HG02981 (cell line): ENCODE measurements around the gene INPP5B.
"Not testable (repeated sequence)": the region's sequence is repeated elsewhere in the genome, so short reads cannot be mapped to it uniquely, and the experiment has no call there.

Experiments
- ATAC-seq: cut with Tn5 transposase; IDR thresholded peaks from one replicate; pipeline ENCODE4 v1.9.1; 2021; ENCODE audit warnings: mild to moderate bottlenecking, moderate library complexity; ENCODE audit not compliant: unreplicated experiment

Gene INPP5B

DNA sequence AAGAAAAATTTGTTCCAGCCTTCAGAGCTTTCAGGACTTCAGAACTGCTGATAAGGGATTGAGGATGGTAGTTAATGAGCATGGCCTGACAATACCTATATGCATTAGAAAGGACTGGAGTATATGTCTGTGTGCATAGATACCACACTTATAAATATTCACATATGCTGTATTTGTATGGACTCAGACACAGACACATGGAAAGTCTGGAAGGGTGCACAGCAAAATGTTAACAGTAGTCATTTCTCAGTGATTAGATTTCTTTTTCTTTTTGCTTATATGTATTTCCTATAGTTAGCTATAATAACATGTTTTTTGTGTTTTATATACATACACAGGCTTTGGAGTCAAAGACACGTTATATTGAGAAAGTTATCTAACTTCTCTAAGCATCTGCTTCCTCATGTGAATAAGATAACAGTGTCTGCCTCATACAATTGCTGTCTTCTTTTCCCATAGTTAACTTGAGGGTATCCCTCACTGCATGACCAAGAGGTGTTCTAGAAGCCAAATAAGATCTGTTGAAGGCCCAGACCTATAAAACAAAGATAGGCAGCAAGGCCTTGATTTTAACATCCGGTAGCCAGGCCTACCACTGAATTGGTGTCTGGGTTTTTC lies 31.3 kb downstream of the INPP5B start:
- no peak for ATAC-seq

- ATAC-seq, result no peak
Observed at GRCh38 chr1:37914719-37915475, 32.0 kb downstream of the INPP5B start.

DNA sequence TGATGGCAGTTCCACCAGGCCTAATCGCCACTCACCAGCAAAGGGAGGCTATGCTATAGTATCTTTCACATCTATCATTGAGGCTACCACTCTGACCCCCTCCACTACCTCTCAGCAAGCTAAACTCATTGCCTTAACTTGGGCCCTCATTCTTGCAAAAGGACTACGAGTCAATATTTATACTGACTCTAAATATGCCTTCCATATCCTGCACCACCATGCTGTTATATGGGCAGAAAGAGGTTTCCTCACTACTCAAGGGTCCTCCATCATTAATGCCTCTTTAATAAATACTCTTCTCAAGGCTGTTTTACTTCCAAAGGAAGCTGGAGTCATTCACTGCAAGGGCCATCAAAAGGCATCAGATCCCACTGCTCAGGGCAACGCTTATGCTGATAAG lies 35.4 kb downstream of the INPP5B start:
- ATAC-seq, result not testable (repeated sequence)

GRCh38 chr1:37910886-37911285 lies 36.0 kb downstream of the INPP5B start:
- not testable (repeated sequence) for ATAC-seq

GRCh38 chr1:37908531-37908930 lies 38.3 kb downstream of the INPP5B start:
- not testable (repeated sequence) for ATAC-seq

GRCh38 chr1:37907416-37908125 lies 39.3 kb downstream of the INPP5B start:
- not testable (repeated sequence) for ATAC-seq

GRCh38 chr1:37906591-37906990 lies 40.3 kb downstream of the INPP5B start:
- ATAC-seq, result not testable (repeated sequence)

DNA sequence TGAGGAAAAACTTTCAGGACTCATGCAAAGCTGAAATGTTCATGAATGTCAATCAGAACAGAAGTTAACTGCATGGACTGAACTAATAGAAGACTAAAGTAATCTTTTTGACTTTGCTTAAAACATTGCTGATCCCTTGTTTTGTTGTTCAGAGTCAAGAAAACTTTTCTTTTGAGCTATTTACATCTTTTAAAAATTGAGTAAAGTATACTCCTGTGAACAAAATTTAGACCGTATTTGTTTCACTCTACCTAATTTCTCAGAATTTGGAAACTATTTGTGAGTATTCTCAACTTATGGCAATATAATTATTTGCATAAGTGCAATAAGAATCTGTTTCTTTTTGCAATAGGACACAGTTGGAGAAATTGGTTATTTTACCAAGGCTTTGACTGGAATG lies 41.1 kb downstream of the INPP5B start:
- no peak for ATAC-seq

- not testable (repeated sequence) for ATAC-seq
Observed at GRCh38 chr1:37903921-37904320, 42.9 kb downstream of the INPP5B start.

DNA sequence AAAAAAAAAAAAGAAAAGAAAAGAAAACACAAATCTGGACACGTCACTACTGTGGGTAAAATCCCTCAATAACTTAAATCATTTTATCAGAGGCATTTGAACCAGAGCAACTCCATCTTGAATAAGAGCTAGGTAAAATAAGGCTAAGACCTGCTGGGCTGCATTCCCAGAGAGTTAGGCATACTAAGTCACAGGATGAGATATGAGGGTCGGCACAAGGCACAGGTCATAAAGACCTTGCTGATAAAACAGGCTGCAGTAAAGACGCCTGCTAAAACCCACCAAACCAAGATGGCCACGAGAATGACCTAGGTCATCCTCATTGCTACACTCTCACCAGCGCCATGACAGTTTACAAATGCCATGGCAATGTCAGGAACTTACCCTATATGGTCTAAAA lies 43.9 kb downstream of the INPP5B start:
- no peak for ATAC-seq

GRCh38 chr1:37901893-37902225 lies 45.0 kb downstream of the INPP5B start:
- ATAC-seq, result no peak

DNA sequence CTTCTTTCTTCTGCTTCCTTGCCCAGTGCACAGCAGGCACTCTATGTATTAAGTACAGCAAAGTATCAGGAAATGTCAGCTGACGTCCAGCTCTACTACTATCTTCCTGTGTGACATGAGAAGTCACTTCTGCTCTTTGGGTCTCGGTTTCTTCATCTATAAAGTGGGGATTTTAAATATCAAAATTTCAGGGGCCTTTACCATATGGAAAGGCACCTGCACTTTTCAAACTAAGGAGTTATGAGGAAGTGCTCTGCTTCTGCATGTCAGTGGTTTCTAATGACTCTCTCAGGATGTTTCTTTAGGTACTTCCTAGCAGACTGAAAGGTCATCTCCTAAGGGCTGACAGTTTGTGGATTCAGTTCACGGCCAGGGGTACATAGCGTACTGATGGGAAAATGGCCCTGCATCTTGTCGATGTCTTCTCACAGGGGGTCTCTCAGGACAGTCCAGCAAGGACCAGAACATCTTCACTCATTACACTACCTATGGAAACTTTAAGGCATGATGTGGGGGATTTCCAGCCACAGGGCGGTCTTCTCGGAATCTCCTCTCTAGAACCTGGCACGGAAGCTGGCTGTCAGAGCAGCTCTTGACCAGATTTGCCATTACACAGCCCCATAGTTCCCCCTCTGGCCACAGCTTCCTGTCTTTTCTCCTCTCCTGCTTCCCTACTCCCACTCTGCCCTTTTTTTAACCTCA lies 45.5 kb downstream of the INPP5B start:
- ATAC-seq, result peak; percentile 80

- not testable (repeated sequence) for ATAC-seq
Observed at GRCh38 chr1:37897563-37897962, 49.3 kb downstream of the INPP5B start.

DNA sequence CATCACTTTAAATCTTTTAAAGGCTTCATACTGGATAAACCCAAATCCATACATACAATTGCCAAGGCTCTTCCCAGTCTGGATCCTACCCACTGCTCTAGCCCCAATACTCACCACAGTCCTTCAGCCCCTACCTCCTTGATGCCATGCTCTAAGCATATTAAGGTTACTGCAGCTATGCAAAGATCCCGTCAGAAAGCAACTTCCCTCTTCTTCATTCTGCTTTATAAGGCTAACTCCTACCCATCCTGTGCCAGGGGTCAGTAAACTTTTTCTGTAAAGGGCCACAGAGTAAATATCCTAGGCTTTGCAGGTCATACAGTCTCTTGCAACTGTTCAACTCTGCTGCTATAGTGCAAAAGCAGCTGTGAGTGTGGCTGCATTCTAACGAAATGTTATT lies 53.2 kb downstream of the INPP5B start:
- no peak for ATAC-seq

- ATAC-seq, result no peak
Observed at GRCh38 chr1:37892151-37893047, 54.5 kb downstream of the INPP5B start.

DNA sequence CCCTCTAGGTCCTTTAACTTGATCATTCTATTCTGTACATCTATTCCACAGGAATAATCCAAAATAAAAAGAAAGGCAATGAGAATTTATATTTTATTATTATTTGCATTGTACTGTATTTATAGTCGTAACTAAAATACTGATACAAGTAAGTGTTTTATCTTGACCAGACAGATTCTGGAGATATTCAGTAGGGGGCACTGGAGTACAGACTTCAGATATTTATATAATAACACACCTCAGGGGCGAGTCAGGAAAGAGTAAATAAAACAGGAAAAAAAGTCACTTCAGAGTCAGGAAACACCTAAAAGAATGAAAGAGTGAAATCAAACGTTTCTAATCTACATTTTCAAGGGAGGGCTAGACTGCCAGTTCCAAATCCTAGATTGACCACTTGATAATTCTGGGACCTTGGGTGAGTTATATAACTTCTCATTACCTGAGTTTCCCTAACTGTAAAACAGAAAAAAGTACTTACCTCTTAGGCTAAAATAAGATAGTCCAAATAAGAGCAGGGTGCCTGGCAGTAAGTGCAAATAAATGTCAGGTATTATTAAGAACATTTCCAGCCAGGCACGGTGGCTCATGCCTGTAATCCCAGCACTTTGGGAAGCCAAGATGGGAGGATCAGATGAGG lies 56.4 kb downstream of the INPP5B start:
- ATAC-seq, result no peak

DNA sequence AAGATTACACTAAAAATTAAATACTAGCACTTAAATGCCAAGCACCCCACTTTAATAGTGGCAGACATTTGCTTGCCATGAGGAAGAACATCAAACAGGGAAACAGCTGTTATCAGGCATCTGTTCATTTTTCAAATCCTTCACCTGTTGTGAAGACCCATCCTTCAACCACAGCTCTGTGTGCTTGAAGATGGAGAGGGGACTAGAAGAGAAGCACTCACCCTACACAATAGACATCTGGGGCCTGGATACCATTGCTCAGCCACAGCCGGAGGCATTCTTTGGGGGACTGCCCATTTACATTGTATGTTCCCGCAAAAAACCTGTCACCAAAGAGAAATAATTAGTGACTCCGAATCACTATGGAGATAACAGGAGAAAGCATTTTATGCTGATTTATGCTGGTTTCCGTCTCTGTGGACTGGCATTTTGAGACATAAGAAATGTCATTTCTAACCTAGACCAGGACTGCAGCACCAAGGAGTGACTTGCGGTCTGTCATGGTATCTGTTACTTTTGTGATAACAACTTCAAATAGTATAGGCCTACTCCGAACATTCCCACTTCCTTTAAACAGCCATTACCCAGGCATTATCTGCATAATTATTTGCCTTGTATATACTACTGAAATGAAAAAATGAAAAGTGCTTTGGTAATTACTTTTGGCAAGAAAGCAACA lies 58.7 kb downstream of the INPP5B start:
- ATAC-seq, result no peak

DNA sequence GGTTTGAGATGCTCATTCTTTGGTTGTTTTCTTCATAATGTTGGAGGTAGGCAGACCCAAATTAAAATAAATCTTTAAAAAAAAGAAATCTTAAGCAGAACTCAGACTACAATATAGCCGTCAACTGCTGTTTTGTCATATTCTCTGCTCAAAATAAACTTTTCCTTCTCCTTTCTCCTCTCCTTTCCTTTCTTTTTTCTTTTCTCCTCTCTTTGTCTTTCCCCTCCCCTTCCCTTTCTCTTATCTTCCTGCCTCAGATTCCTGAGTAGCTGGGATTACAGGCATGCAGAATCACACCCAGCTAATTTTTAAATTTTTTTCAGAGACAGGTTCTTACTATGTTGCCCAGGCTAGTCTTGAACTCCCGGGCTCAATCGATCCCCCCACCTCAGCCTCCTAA lies 62.7 kb downstream of the INPP5B start:
- no peak for ATAC-seq

- no peak for ATAC-seq
Observed at GRCh38 chr1:37883671-37884070, 63.2 kb downstream of the INPP5B start.
